Sigmoid colon (tissue), 7 donors: ENCODE measurements around the gene BCAR3. TPM values are rescaled to one million over a fixed set of nuclear protein-coding genes. Genes with fewer than 3 reads are reported as not detected.

ENCODE experiments used
- DNase-seq: peaks from one replicate; pipeline ENCODE4 v3.0.0-alpha.2; 2019
- H3K27ac ChIP-seq, 4 donors: fragments of 200-600 bp; sonication (generic); one replicate each; pipeline ENCODE4 v1.5.1; 2016 to 2019; ENCODE audit warnings: mild to moderate bottlenecking in 1 of 4
- H3K27me3 ChIP-seq, 3 donors: fragments of 200-600 bp; sonication (generic); one replicate each; pipeline ENCODE4 v1.5.1; 2019; ENCODE audit warnings: mild to moderate bottlenecking in 1 of 3
- H3K36me3 ChIP-seq, 4 donors: fragments of 200-600 bp; sonication (generic); one replicate each; pipeline ENCODE4 v1.5.1; 2016 to 2019
- H3K4me1 ChIP-seq, 4 donors: fragments of 200-600 bp; sonication (generic); one replicate each; pipeline ENCODE4 v1.5.1; 2017 to 2019
- H3K4me3 ChIP-seq, 4 donors: fragments of 200-600 bp; sonication (generic); one replicate each; pipeline ENCODE4 v1.5.1; 2017 to 2019; ENCODE audit warnings: mild to moderate bottlenecking in 2 of 4, moderate library complexity in 1 of 4
- H3K9me3 ChIP-seq, 4 donors: fragments of 200-600 bp in 3 of 4; sonication (generic) in 3 of 4; one replicate each; pipeline versions ENCODE4 v1.5.1 to v1.6.1; 2013 to 2019
- CTCF ChIP-seq, 4 experiments: fragments of 450-650 bp in 3 of 4; fragments of 200-600 bp in 1 of 4; IDR thresholded peaks; one replicate each; pipeline ENCODE4 v1.5.1; 2016 to 2019; ENCODE audit warnings: antibody characterized with exemption in 4 of 4, mild to moderate bottlenecking in 3 of 4, moderate library complexity in 2 of 4
- EP300 ChIP-seq, 4 donors: sonication (generic); formaldehyde crosslinking; IDR thresholded peaks; one replicate each; pipeline ENCODE4 v1.6.1; 2017; ENCODE audit warnings: antibody characterized with exemption in 4 of 4
- POLR2A ChIP-seq, 2 donors: fragments of 450-650 bp; IDR thresholded peaks; one replicate each; pipeline ENCODE4 v1.6.1; 2016; ENCODE audit warnings: antibody characterized with exemption in 2 of 2, mild to moderate bottlenecking in 2 of 2, moderate library complexity in 2 of 2
- POLR2AphosphoS5 ChIP-seq, 4 donors: sonication (generic); formaldehyde crosslinking; IDR thresholded peaks; one replicate each; pipeline ENCODE4 v1.6.1; 2017; ENCODE audit warnings: antibody characterized with exemption in 4 of 4
- WGBS, 2 donors: extraction: QIAGEN DNeasy Blood & Tissue Kit; methylation state at CpG; one replicate each; pipeline ENCODE4 v1.1.7; 2013; 5-methylcytosine and 5-hydroxymethylcytosine counted together
- intact Hi-C: fragments of 100-400 bp; cut with DNase I; formaldehyde crosslinking; loops from one replicate; pipeline ENCODE4 v1.15.1; 2023
- polyA plus RNA-seq, 3 donors: library from polyadenylated mRNA; stranded (reverse); fragments of 200-250 nt; gene quantifications; one replicate each; pipeline ENCODE4 v1.2.3, GENCODE V29; 2013
- total RNA-seq, 4 donors: library from RNA; depleted of rRNA; stranded (reverse); fragments of >200 nt; gene quantifications; one replicate each; pipeline ENCODE4 v1.1.0, GENCODE V29; 2016
- donor health status: healthy with polysubstance abuse.
- donor health status: Bipolar disorder and iron deficiency.
- donor health status: healthy.

Gene BCAR3
- total and polyA plus RNA-seq, 7 donors, result 12.3 to 43.2 (median 22.1) TPM

DNA sequence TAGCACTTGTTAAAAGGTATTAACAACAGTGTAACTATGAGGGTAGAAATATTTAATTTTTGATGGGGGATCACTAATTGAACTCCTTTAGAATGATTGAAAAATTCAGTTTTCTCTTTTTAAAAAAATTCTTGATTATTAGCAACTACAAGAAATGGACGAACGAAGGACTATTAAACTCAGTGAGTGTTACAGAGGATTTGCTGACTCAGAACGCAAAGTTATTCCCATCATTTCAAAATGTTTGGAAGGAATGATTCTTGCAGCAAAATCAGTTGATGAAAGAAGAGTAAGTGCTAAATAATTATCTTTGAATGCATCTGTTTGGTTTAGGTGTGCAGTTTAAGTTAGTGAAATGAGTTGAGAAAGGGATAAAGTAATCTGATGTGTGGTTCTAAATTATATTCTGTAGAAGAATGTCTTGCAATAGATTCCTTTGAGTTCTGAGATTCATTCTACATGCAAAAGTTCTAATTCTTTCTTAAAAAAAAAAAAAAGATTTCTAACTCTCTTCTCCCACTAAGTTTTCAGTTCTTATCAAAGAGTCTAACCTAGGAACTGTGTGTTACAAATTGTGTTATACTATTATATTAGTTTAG, 148.8 kb downstream of the BCAR3 start:
- 98% methylated on average over 3 of the region's 3 CpGs for WGBS, 2 donors
- Histone ChIP-seq H3K27ac (no peak overlapping the region), H3K36me3 (peaks cover 0 to 13% (median 2%) of the 10 kb centered on the region in 4 donors), H3K4me3 (no peak overlapping the region), H3K9me3 (no peaks in the 10 kb centered on the region), H3K4me1 (no peaks in the 10 kb centered on the region), H3K27me3 (no peaks in the 10 kb centered on the region)
- TF ChIP-seq EP300 (IDR thresholded peaks at IDR 0.05), result no peak
- no peak for TF ChIP-seq CTCF (IDR thresholded peaks at IDR 0.05)
- no peak for TF ChIP-seq POLR2AphosphoS5 (IDR thresholded peaks at IDR 0.05)
- TF ChIP-seq POLR2A (IDR thresholded peaks at IDR 0.05), result no peak
- no peak for DNase-seq
- intact Hi-C loops, result no loop called here

DNA sequence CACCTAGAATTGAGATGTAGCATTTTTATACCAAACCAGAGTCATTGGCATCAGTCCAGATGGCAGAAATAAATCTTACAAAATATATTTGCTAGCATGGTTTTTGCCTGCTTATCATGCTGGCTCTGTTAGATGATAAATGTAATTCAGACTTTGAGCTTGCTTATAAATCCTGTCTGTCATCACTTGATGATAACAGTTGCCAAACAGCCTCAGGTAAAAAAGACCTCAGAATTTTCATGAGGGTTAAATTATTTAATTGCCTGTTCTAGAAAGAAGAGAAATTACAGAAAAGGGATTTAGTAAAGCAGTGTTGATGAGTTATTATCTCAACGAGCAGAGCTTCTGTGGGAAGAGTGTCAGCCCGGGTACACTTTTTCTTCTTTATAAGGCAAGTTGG, 150.4 kb downstream of the BCAR3 start:
- Histone ChIP-seq H3K4me3 (no peak overlapping the region), H3K36me3 (peaks cover 0 to 13% (median 2%) of the 10 kb centered on the region in 4 donors), H3K9me3 (no peaks in the 10 kb centered on the region), H3K4me1 (no peaks in the 10 kb centered on the region), H3K27ac (no peak overlapping the region), H3K27me3 (no peaks in the 10 kb centered on the region)
- no peak for TF ChIP-seq EP300 (IDR thresholded peaks at IDR 0.05)
- TF ChIP-seq POLR2A (IDR thresholded peaks at IDR 0.05), result no peak
- no peak for TF ChIP-seq CTCF (IDR thresholded peaks at IDR 0.05)
- no peak for TF ChIP-seq POLR2AphosphoS5 (IDR thresholded peaks at IDR 0.05)
- DNase-seq, result no peak
- WGBS, 2 donors, result 16 to 67% methylated on average over 2 of the region's 2 CpGs
- intact Hi-C loops, result no loop called here

- no peak for DNase-seq
- Histone ChIP-seq H3K36me3 (peaks cover 0 to 13% (median 2%) of the 10 kb centered on the region in 4 donors), H3K4me3 (no peak overlapping the region), H3K27me3 (no peaks in the 10 kb centered on the region), H3K27ac (no peak overlapping the region), H3K9me3 (no peaks in the 10 kb centered on the region), H3K4me1 (no peaks in the 10 kb centered on the region)
- 55 to 61% methylated on average over 1 of the region's 1 CpG for WGBS, 2 donors
- intact Hi-C loops, result no loop called here
- TF ChIP-seq CTCF (IDR thresholded peaks at IDR 0.05) (no peak), EP300 (IDR thresholded peaks at IDR 0.05) (no peak), POLR2AphosphoS5 (IDR thresholded peaks at IDR 0.05) (no peak), POLR2A (IDR thresholded peaks at IDR 0.05) (no peak)
Measured at GRCh38 chr1:93528412-93528811, 153.2 kb downstream of the BCAR3 start.

DNA sequence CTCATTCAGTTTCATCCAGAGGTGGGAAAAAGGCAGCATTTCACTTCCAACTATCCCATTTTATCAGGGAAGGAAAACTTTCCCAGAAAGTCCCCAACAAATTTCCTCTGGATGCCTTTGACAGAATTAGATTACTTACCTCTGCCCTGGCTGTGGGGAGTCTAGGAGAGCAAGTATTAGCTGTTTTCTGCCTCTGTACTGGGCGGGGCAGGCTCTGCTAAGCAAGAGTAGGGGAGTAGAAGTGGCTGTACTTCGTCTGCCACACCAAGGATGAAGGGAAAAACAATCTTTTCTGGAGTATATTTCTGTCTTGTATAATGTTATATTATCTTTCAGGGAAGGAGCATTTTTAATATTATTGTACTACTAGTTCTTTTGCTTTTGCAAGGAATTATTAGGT, 155.2 kb downstream of the BCAR3 start:
- H3K4me3 ChIP-seq, result no peak overlapping the region
- intact Hi-C loops, result no loop called here
- TF ChIP-seq EP300 (IDR thresholded peaks at IDR 0.05) (no peak), POLR2A (IDR thresholded peaks at IDR 0.05) (no peak), POLR2AphosphoS5 (IDR thresholded peaks at IDR 0.05) (no peak), CTCF (IDR thresholded peaks at IDR 0.05) (no peak)
- no peaks in the 10 kb centered on the region for H3K9me3 ChIP-seq
- no peak for DNase-seq
- no peak overlapping the region for H3K27ac ChIP-seq
- no peaks in the 10 kb centered on the region for H3K4me1 ChIP-seq
- H3K27me3 ChIP-seq, result no peaks in the 10 kb centered on the region
- 64 to 85% methylated on average over 2 of the region's 2 CpGs for WGBS, 2 donors
- peaks cover 0 to 10% (median 1%) of the 10 kb centered on the region in 4 donors for H3K36me3 ChIP-seq

- Histone ChIP-seq H3K4me1 (no peaks in the 10 kb centered on the region), H3K4me3 (no peak overlapping the region), H3K36me3 (no peaks in the 10 kb centered on the region), H3K27ac (no peak overlapping the region), H3K9me3 (no peaks in the 10 kb centered on the region), H3K27me3 (no peaks in the 10 kb centered on the region)
- intact Hi-C loops, result no loop called here
- no peak for TF ChIP-seq CTCF (IDR thresholded peaks at IDR 0.05)
- TF ChIP-seq POLR2AphosphoS5 (IDR thresholded peaks at IDR 0.05), result no peak
- no peak for TF ChIP-seq POLR2A (IDR thresholded peaks at IDR 0.05)
- TF ChIP-seq EP300 (IDR thresholded peaks at IDR 0.05), result no peak
- DNase-seq, result no peak
- 88 to 89% methylated on average over 1 of the region's 1 CpG for WGBS, 2 donors
Measured at GRCh38 chr1:93525431-93525830, 156.2 kb downstream of the BCAR3 start.
